ENCODE results near the gene PLPP6. TPM values are rescaled to one million over a fixed set of nuclear protein-coding genes. Genes with fewer than 3 reads are reported as not detected.

Gene PLPP6
- total RNA-seq, 1 donor from 2014 or later = 7.1 TPM

GRCh38 chr9:4680750-4681149, 18.7 kb downstream of the PLPP6 start:
- Histone ChIP-seq H3K27me3 (no peaks in the 10 kb centered on the region), H3K4me3 (peak overlapping the region; percentile 77 to 94), H3K27ac (peak overlapping the region; percentile 98), H3K36me3 (peaks cover 0 to 2% of the 10 kb centered on the region in 2 donors), H3K9me3 (no peaks in the 10 kb centered on the region), H3K4me1 (peaks cover 33% of the 10 kb centered on the region)
- TF ChIP-seq CTCF (IDR thresholded peaks at IDR 0.05) = no peak
- TF ChIP-seq POLR2A (IDR thresholded peaks at IDR 0.05) = no peak
- no peak for TF ChIP-seq POLR2AphosphoS5 (IDR thresholded peaks at IDR 0.05; ENCODE audit: insufficient read depth in 1 of 2, low read depth in 1 of 2)
- intact Hi-C loops (cut with DNase I) = loop anchor here (5.0 to 10.0 kb wide), 2 partner anchors 62 to 304 kb away; partner anchors contain the start of genes AK3 and JAK2
- no peak for DNase-seq (ENCODE audit: extremely low spot score in 2 of 2)

- no peaks in the 10 kb centered on the region for H3K27me3 ChIP-seq
- H3K27ac ChIP-seq = no peak overlapping the region
- no peak overlapping the region for H3K4me3 ChIP-seq
- H3K9me3 ChIP-seq = no peaks in the 10 kb centered on the region
- peaks cover 0 to 22% of the 10 kb centered on the region in 2 donors for H3K36me3 ChIP-seq
- no peak for TF ChIP-seq CTCF (IDR thresholded peaks at IDR 0.05)
- no peak for TF ChIP-seq POLR2AphosphoS5 (IDR thresholded peaks at IDR 0.05; ENCODE audit: insufficient read depth in 1 of 2, low read depth in 1 of 2)
- no peak for TF ChIP-seq POLR2A (IDR thresholded peaks at IDR 0.05)
- no peak for DNase-seq (ENCODE audit: extremely low spot score in 2 of 2)
- intact Hi-C loops (cut with DNase I) = loop anchor here (5.0 to 10.0 kb wide), 2 partner anchors 57 to 300 kb away; partner anchors contain the start of genes AK3 and JAK2
- peaks cover 22% of the 10 kb centered on the region for H3K4me1 ChIP-seq
These were observed 22.7 kb downstream of the PLPP6 start for GRCh38 chr9:4684820-4685219.

- H3K27me3 ChIP-seq = no peaks in the 10 kb centered on the region
- no peak for DNase-seq (ENCODE audit: extremely low spot score in 2 of 2)
- intact Hi-C loops (cut with DNase I) = loop anchor here (10.0 kb wide), 1 partner anchor 299 kb away; the partner anchor contains the start of gene JAK2
- no peak overlapping the region for H3K4me3 ChIP-seq
- H3K4me1 ChIP-seq = peaks cover 20% of the 10 kb centered on the region
- no peaks in the 10 kb centered on the region for H3K9me3 ChIP-seq
- peaks cover 0 to 35% of the 10 kb centered on the region in 2 donors for H3K36me3 ChIP-seq
- TF ChIP-seq CTCF (IDR thresholded peaks at IDR 0.05) = no peak
- no peak for TF ChIP-seq POLR2A (IDR thresholded peaks at IDR 0.05)
- TF ChIP-seq POLR2AphosphoS5 (IDR thresholded peaks at IDR 0.05; ENCODE audit: insufficient read depth in 1 of 2, low read depth in 1 of 2) = no peak
- H3K27ac ChIP-seq = no peak overlapping the region
These were observed 24.0 kb downstream of the PLPP6 start for GRCh38 chr9:4686112-4686511.

GRCh38 chr9:4686584-4686983, 24.5 kb downstream of the PLPP6 start:
- Histone ChIP-seq H3K4me1 (peaks cover 15% of the 10 kb centered on the region), H3K36me3 (peaks cover 0 to 39% of the 10 kb centered on the region in 2 donors), H3K27me3 (no peaks in the 10 kb centered on the region), H3K4me3 (no peak overlapping the region), H3K27ac (no peak overlapping the region), H3K9me3 (no peaks in the 10 kb centered on the region)
- intact Hi-C loops (cut with DNase I) = loop anchor here (10.0 kb wide), 1 partner anchor 298 kb away; the partner anchor contains the start of gene JAK2
- no peak for DNase-seq (ENCODE audit: extremely low spot score in 2 of 2)
- no peak for TF ChIP-seq POLR2AphosphoS5 (IDR thresholded peaks at IDR 0.05; ENCODE audit: insufficient read depth in 1 of 2, low read depth in 1 of 2)
- TF ChIP-seq POLR2A (IDR thresholded peaks at IDR 0.05) = no peak
- no peak for TF ChIP-seq CTCF (IDR thresholded peaks at IDR 0.05)

GRCh38 chr9:4689021-4689420, 26.9 kb downstream of the PLPP6 start:
- intact Hi-C loops (cut with DNase I) = loop anchor here (10.0 kb wide), 1 partner anchor 296 kb away; the partner anchor contains the start of gene JAK2
- Histone ChIP-seq H3K27ac (no peak overlapping the region), H3K36me3 (peaks cover 0 to 43% of the 10 kb centered on the region in 2 donors), H3K27me3 (no peaks in the 10 kb centered on the region), H3K4me3 (no peak overlapping the region), H3K9me3 (no peaks in the 10 kb centered on the region), H3K4me1 (peaks cover 11% of the 10 kb centered on the region)
- DNase-seq (ENCODE audit: extremely low spot score in 2 of 2) = no peak
- no peak for TF ChIP-seq CTCF (IDR thresholded peaks at IDR 0.05)

Measured in vagina (tissue), 2 donors.